Measurements from ENCODE around the gene NELFE. TPM values are rescaled to one million over a fixed set of nuclear protein-coding genes. Genes with fewer than 3 reads are reported as not detected.
"Not testable (repeated sequence)": the region's sequence is repeated elsewhere in the genome, so short reads cannot be mapped to it uniquely, and the experiment has no call there.

The NELFE gene, protein sequence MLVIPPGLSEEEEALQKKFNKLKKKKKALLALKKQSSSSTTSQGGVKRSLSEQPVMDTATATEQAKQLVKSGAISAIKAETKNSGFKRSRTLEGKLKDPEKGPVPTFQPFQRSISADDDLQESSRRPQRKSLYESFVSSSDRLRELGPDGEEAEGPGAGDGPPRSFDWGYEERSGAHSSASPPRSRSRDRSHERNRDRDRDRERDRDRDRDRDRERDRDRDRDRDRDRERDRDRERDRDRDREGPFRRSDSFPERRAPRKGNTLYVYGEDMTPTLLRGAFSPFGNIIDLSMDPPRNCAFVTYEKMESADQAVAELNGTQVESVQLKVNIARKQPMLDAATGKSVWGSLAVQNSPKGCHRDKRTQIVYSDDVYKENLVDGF
- 100 to 1,000 TPM in 1 of 4 donors, 10 to 100 TPM in 3; 88.5 to 105 (median 91.7) TPM for polyA plus RNA-seq (ENCODE audit: insufficient read length in 4 of 4)

DNA sequence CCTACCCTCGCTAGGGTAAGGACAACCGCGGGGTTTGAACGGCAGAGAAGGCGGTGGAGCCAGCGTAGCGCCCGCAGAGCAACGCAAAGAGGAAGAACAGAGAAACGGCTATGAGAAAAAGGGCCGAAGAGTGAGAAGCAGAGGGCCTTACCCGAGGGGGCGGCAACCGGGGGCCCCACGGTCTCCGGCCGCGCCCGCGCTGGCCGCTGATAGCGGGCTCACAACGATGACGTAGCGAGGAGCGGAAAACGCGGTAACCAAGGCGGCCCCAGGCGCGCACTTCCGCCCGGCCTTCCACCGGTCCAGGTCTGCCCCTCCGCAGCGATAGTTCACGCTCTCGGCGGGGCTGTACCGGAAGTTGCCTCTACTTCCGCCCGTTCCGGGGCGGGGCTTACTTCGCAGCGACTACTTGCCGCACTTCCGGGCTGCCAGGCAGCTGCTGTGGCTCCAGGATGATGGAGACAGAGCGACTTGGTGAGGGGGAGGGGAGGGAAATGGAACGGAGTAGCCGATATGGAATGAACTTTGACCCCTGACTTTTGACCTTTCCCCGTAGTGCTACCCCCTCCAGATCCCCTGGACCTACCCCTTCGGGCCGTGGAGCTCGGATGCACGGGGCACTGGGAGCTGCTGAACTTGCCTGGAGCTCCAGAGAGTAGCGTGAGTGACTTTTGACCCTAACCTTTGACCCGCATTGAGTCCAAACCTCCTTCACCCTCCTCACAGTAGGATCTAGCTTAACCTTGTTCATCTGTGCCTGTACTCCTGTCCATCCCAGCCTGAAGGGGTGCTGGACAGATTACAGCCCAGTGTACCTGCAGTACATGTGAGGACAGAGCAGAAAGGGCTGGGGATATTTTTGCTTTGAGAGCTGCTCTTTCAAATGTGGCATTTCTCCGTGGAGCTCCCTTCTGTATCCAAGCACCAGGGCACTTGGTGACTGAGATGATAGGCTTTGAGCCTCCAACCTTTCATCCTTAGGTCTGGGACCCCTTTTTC is at the start of gene NELFE, which contains the start of gene SKIC2:
Gene NELFE (minus strand): TSS at position 231 of the 999 bp plus-strand sequence. CDS start 525 bp downstream, outside the sequence.
Gene SKIC2 (plus strand): TSS at position 435 of the 999 bp plus-strand sequence. CDS start 18 bp downstream, at position 453.
- DNase-seq (ENCODE audit: low read depth in 4 of 4, low spot score in 2 of 4): peak; percentile 84 to 97 (median 93)

- DNase-seq (ENCODE audit: low read depth in 4 of 4, low spot score in 2 of 4): not testable (repeated sequence)
Measured at GRCh38 chr6:32008037-32008436, 49.3 kb upstream of the NELFE start.

DNA sequence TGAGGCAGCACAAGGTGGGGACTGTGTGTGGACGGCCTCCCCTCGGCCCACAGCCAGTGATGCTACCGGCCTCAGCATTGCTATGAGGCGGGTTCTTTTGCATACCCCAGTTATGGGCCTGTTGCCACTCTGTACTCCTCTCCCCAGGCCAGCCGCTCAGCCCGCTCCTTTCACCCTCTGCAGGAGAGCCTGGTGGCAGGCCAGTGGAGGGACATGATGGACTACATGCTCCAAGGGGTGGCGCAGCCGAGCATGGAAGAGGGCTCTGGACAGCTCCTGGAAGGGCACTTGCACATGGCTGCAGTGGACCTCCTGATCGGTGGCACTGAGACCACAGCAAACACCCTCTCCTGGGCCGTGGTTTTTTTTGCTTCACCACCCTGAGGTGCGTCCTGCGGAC is 48.3 kb upstream of the NELFE start:
- DNase-seq (ENCODE audit: low read depth in 4 of 4, low spot score in 2 of 4): not testable (repeated sequence)

GRCh38 chr6:32005991-32006529 is 47.3 kb upstream of the NELFE start:
- not testable (repeated sequence) for DNase-seq (ENCODE audit: low read depth in 4 of 4, low spot score in 2 of 4)

DNA sequence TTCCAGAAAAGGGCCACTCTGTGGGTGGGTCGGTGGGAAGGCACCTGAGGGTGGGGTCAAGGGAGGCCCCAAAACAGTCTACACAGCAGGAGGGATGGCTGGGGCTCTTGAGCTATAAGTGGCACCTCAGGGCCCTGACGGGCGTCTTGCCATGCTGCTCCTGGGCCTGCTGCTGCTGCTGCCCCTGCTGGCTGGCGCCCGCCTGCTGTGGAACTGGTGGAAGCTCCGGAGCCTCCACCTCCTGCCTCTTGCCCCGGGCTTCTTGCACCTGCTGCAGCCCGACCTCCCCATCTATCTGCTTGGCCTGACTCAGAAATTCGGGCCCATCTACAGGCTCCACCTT is 46.7 kb upstream of the NELFE start:
- not testable (repeated sequence) for DNase-seq (ENCODE audit: low read depth in 4 of 4, low spot score in 2 of 4)

DNA sequence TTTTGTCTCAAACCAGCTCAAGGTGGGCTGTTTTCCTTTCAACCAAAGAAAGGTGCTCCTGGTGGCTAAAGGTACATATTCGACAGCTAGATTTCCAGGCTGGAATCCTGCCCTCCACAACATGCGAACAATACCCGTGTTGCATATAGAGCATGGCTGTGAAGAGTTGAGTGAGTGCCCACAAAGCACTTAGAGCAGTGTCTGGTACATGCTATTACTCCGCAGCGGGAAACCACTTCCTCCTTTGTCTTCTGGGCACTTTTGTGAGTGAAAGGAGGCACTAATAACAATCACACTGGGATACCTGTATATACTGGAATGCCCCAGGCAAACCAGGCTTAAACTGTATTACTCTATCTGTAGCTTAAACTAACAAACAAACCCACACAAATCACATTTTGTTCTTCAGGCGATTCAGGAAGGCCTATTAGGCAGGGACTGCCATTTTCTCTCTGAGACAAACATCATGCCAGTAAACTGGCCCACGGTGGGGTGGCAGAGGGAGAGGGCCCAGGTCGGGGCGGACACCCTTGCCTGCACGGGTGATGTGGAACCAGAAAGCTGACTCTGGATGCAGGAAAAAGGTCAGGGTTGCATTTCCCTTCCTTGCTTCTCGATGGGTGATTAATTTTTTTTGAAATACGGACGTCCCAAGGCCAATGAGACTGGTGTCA is 46.2 kb upstream of the NELFE start:
- not testable (repeated sequence) for DNase-seq (ENCODE audit: low read depth in 4 of 4, low spot score in 2 of 4)

- DNase-seq (ENCODE audit: low read depth in 4 of 4, low spot score in 2 of 4): not testable (repeated sequence)
Measured at GRCh38 chr6:32004393-32004792, 45.6 kb upstream of the NELFE start.

DNA sequence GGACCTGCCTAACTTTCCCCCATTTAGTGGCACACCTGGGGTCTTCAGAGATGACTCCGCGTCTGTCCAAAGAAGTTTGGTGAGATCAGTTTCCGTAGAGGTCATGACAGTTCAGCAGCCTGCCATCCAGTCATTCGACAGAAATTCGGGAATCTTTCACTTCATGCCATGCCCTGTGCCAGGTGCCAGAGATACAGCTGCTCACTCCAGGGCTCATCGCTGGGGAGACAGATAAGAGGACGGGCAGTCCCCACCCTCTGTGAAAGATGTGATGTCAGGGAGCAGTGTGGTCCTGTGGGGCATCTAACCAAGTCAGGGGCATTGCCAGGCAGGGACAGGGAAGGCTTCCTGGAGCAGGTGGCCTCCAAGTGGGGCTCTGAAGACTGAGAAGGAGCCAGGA is 44.5 kb upstream of the NELFE start:
- DNase-seq (ENCODE audit: low read depth in 4 of 4, low spot score in 2 of 4): not testable (repeated sequence)

GRCh38 chr6:32002546-32003268 is 43.9 kb upstream of the NELFE start:
- not testable (repeated sequence) for DNase-seq (ENCODE audit: low read depth in 4 of 4, low spot score in 2 of 4)

- not testable (repeated sequence) for DNase-seq (ENCODE audit: low read depth in 4 of 4, low spot score in 2 of 4)
Measured at GRCh38 chr6:31996385-31996784, 37.6 kb upstream of the NELFE start.

GRCh38 chr6:31994421-31994820 is 35.6 kb upstream of the NELFE start:
- not testable (repeated sequence) for DNase-seq (ENCODE audit: low read depth in 4 of 4, low spot score in 2 of 4)

- DNase-seq (ENCODE audit: low read depth in 4 of 4, low spot score in 2 of 4): not testable (repeated sequence)
Measured at GRCh38 chr6:31989363-31989762, 30.6 kb upstream of the NELFE start.

GRCh38 chr6:31981744-31982143 is 23.0 kb upstream of the NELFE start, which contains the start of gene C4A:
Gene C4A, plus strand, starts transcription at chr6:31982057. Its CDS starts 51 bp downstream, at chr6:31982108.
- not testable (repeated sequence) for DNase-seq (ENCODE audit: low read depth in 4 of 4, low spot score in 2 of 4)

GRCh38 chr6:31980998-31981397 is 22.2 kb upstream of the NELFE start:
- not testable (repeated sequence) for DNase-seq (ENCODE audit: low read depth in 4 of 4, low spot score in 2 of 4)

DNA sequence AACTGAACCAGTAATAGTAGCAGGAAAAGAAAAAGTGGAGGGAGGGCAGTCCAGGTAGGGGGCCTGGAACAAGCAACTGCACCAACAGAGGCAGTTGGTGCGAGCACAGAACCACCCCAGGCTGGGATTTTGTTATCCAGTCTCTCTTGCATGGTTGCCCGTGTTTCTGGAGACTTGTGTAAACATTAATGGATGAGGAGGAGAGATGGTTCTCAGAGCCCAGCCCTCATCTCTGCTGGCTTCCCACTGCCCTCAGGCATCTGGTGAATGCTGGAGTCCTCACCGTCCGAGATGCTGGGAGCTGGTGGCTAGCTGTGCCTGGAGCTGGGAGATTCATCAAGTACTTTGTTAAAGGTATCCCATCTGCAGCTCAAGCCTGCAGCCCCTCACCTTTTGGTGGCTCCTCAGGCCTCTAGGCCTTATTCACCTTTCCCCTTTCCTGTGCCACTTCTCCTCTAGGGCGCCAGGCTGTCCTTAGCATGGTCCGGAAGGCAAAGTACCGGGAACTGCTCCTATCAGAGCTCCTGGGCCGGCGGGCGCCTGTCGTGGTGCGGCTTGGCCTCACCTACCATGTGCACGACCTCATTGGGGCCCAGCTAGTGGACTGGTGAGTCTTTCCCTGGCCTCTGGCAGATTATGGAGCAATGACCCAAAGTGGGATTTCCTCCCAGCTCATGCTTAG is 21.6 kb upstream of the NELFE start:
- not testable (repeated sequence) for DNase-seq (ENCODE audit: low read depth in 4 of 4, low spot score in 2 of 4)

GRCh38 chr6:31979238-31979898 is 20.6 kb upstream of the NELFE start:
- no peak for DNase-seq (ENCODE audit: low read depth in 4 of 4, low spot score in 2 of 4)

DNA sequence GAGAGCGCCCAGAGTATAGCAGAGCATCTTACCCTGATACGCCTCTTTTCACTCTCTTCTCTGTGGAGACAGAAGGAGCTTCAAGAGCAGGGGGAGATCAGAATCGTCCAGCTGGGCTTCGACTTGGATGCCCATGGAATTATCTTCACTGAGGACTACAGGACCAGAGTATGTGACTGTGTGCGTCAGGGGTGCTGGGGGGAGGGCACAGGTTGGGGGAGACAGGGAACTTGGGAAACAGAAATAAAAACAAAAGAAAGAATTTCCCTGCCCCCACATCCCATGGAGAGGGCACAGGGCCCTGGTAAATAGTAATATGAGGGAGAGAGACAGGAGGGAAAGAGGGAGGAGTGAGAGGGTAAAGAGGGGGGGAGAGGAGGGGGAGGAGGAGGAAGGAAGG is 20.1 kb upstream of the NELFE start:
- DNase-seq (ENCODE audit: low read depth in 4 of 4, low spot score in 2 of 4): no peak

DNA sequence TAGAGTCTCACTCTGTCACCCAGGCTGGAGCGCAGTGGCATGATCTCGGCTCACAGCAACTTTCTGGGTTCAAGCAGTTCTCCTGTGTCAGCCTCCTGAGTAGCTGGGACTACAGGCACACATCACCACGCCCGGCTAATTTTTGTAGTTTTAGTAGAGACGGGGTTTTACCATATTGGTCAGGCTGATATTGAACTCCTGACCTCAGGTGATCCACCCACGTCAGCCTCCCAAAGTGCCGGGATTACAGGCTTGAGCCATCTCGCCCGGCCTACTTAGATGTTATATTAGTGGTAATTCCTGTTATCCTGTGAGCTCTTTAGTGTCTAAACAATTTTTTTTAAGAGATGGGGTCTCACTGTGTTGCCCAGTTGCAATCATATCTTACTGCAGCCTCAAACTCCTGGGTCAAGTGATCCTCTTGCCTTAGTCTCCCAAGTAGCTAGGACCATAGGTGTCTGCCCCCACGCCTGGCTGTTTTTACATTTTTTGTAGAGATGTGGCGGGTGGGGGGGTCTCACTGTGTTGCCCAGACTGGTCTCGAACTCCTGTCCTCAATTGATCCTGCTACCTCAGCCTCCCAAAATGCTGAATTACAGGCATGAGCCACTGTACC is 19.2 kb upstream of the NELFE start:
- no peak for DNase-seq (ENCODE audit: low read depth in 4 of 4, low spot score in 2 of 4)

Measured in left renal cortex interstitium (tissue), 4 donors.